Measurements from ENCODE around the gene ARMC7. TPM values are rescaled to one million over a fixed set of nuclear protein-coding genes. Genes with fewer than 3 reads are reported as not detected.

The ARMC7 gene
- total RNA-seq, 2 experiments from 2014 or later: 5.4 TPM

DNA sequence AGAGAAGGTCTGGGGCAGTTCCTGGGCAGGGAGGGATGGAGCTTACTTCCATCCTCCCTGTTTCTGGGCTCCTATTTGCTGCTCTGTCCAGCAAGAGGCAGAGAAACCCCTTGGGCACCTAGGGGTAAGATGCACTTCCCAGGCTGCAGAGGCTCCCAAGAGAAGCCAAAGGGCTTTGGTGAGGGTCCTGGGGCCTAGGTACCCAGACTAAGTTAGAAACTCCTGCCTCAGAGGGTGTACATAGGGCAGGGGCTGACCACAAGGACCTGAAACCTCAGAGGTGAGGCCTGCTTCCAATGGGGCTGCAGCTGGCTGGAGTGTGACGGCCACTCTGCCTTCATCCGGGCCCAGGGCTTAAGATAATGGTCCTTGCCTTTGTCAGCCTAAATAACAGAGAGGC, 1.6 kb upstream of the ARMC7 start:
- DNase-seq (no peak), ATAC-seq (no peak)
- peaks cover 21% of the 10 kb centered on the region for H3K4me1 Mint-ChIP-seq (ENCODE audit: low read depth)
- H3K4me3 Mint-ChIP-seq: peak overlapping the region; percentile 87
- intact Hi-C loops (cut with micrococcal nuclease): no loop called here
- ChIA-PET POLR2A (interaction anchor here (0.6 to 1.0 kb wide), 2 partner anchors 42 to 99 kb away, joined by 3 read pairs; no protein-coding TSS in a partner anchor), CTCF (interaction anchor here (1.6 kb wide), 2 partner anchors 94 to 146 kb away, joined by 4 to 6 read pairs; no protein-coding TSS in a partner anchor)
- H3K27ac Mint-ChIP-seq: no peak overlapping the region
- TF ChIP-seq, protein P1, sequence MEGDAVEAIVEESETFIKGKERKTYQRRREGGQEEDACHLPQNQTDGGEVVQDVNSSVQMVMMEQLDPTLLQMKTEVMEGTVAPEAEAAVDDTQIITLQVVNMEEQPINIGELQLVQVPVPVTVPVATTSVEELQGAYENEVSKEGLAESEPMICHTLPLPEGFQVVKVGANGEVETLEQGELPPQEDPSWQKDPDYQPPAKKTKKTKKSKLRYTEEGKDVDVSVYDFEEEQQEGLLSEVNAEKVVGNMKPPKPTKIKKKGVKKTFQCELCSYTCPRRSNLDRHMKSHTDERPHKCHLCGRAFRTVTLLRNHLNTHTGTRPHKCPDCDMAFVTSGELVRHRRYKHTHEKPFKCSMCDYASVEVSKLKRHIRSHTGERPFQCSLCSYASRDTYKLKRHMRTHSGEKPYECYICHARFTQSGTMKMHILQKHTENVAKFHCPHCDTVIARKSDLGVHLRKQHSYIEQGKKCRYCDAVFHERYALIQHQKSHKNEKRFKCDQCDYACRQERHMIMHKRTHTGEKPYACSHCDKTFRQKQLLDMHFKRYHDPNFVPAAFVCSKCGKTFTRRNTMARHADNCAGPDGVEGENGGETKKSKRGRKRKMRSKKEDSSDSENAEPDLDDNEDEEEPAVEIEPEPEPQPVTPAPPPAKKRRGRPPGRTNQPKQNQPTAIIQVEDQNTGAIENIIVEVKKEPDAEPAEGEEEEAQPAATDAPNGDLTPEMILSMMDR (IDR thresholded peaks at IDR 0.05): no peak
- H3K27me3 Mint-ChIP-seq: no peaks in the 10 kb centered on the region
- H3K36me3 Mint-ChIP-seq (ENCODE audit: low read depth): peaks cover 7% of the 10 kb centered on the region
- H3K9me3 Mint-ChIP-seq: no peaks in the 10 kb centered on the region

- Mint-ChIP-seq H3K36me3 (ENCODE audit: low read depth) (peaks cover 8% of the 10 kb centered on the region), H3K27ac (peak overlapping the region; percentile 24), H3K27me3 (no peaks in the 10 kb centered on the region), H3K4me1 (ENCODE audit: low read depth) (peaks cover 26% of the 10 kb centered on the region), H3K9me3 (no peaks in the 10 kb centered on the region), H3K4me3 (peak overlapping the region; percentile 87)
- TF ChIP-seq, protein P1 (IDR thresholded peaks at IDR 0.05): no peak
- intact Hi-C loops (cut with micrococcal nuclease): no loop called here
- DNase-seq (peak; percentile 40), ATAC-seq (peak; percentile 15)
- ChIA-PET POLR2A (interaction anchor here (1.0 to 1.6 kb wide), 7 partner anchors 15 to 153 kb away, joined by 3 to 8 read pairs (median 4); partner anchors contain the start of genes MRPS7 and SLC16A5), CTCF (interaction anchor here (0.6 to 1.6 kb wide), 3 partner anchors 22 to 93 kb away, joined by 3 to 5 read pairs (median 4); partner anchors contain the start of gene NT5C)
Observed at GRCh38 chr17:75109046-75109406, 743 bp upstream of the ARMC7 start.

- Mint-ChIP-seq H3K9me3 (no peaks in the 10 kb centered on the region), H3K4me1 (ENCODE audit: low read depth) (peaks cover 37% of the 10 kb centered on the region), H3K4me3 (peak overlapping the region; percentile 87), H3K27me3 (no peaks in the 10 kb centered on the region), H3K36me3 (ENCODE audit: low read depth) (peaks cover 11% of the 10 kb centered on the region), H3K27ac (peak overlapping the region; percentile 75)
- DNase-seq: peak; percentile 44
- TF ChIP-seq, protein P1 (IDR thresholded peaks at IDR 0.05): no peak
- CTCF ChIA-PET: interaction anchor here (0.7 to 8.5 kb wide), 7 partner anchors 21 to 160 kb away, joined by 3 to 221 read pairs (median 3); partner anchors contain the start of genes MIF4GD, NT5C and NUP85
- POLR2A ChIA-PET: interaction anchor here (0.6 to 1.6 kb wide), 9 partner anchors 14 to 152 kb away, joined by 3 to 6 read pairs (median 4); partner anchors contain the start of gene MRPS7
- ATAC-seq: no peak
- intact Hi-C loops (cut with micrococcal nuclease): loop anchor here (5.0 to 10.0 kb wide), 2 partner anchors 64 to 92 kb away; no protein-coding TSS in a partner anchor
Observed at GRCh38 chr17:75110234-75110937, 617 bp downstream of the ARMC7 start.

- Mint-ChIP-seq H3K27ac (peak overlapping the region; percentile 17), H3K9me3 (no peaks in the 10 kb centered on the region), H3K27me3 (no peaks in the 10 kb centered on the region), H3K4me3 (peak overlapping the region; percentile 22), H3K4me1 (ENCODE audit: low read depth) (peaks cover 37% of the 10 kb centered on the region), H3K36me3 (ENCODE audit: low read depth) (peaks cover 11% of the 10 kb centered on the region)
- intact Hi-C loops (cut with micrococcal nuclease): loop anchor here (5.0 to 10.0 kb wide), 2 partner anchors 63 to 90 kb away; no protein-coding TSS in a partner anchor
- ChIA-PET CTCF (interaction anchor here (0.6 to 8.5 kb wide), 9 partner anchors 13 to 159 kb away, joined by 3 to 221 read pairs (median 3); partner anchors contain the start of genes MIF4GD and NUP85), POLR2A (interaction anchor here (0.6 to 3.8 kb wide), 6 partner anchors 18 to 154 kb away, joined by 3 to 40 read pairs (median 3); partner anchors contain the start of genes JPT1 and NT5C)
- TF ChIP-seq, protein P1 (IDR thresholded peaks at IDR 0.05): no peak
- no peak for ATAC-seq
- no peak for DNase-seq
Observed at GRCh38 chr17:75111777-75112335, 2.1 kb downstream of the ARMC7 start.

Data from activated CD8-positive, alpha-beta T cell treated with anti-CD3 and anti-CD28 coated beads for 36 hours (primary cell).